HG03045 (cell line): Measurements from ENCODE around the gene SLC25A15.

Source experiments
- ATAC-seq: cut with Tn5 transposase; IDR thresholded peaks from one replicate; pipeline ENCODE4 v1.9.1; 2021; ENCODE audit warnings: mild to moderate bottlenecking, moderate library complexity; ENCODE audit not compliant: unreplicated experiment

SLC25A15 gene

DNA sequence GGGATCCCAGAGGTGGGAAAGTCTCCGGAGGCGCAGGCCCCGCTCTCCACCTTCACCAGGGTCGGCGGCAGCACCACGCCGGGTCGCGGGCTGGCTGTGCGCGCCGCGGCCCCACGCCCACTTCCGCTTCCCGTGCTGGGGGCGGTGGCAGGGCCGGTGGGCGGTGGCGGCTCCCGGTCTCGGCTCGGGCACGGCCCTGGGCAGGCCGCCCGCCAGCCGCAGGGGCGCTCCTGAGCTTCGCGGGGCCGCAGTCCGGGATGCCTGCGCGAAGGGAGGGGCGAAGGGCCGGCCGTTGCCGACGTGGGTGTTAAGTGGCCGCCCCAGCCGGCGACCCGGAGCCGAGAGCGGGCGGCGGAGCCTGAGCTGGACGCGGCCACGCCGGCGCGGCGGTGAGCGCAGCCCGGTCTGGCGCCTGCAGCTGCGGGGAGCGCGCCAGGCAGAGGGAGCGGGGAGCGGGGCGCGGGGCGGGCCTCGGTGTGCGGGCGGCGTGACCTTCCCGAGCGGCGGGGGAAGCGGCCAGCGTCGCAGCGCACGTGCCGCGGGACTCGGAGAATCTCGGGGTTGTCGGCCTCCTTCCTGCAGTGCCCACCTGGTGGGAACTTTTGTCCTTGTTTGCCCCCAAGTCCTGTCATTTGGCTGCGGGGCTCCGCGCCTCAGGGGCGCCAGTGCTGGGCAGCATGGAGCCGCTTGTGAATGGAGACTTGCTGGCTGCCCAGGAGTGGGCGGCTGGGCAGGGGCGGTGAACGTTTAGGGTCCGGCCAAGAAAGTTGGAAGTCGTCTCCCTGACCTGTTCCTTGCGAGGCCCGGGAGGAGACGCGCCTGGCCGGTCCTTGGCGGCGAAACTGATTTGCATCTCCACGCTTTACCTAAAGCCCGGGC, at the start of gene SLC25A15:
Gene SLC25A15, plus strand, starts transcription at position 337 of the 879 bp plus-strand sequence. CDS start 3,616 bp downstream, outside the sequence.
- peak; percentile 91 for ATAC-seq

DNA sequence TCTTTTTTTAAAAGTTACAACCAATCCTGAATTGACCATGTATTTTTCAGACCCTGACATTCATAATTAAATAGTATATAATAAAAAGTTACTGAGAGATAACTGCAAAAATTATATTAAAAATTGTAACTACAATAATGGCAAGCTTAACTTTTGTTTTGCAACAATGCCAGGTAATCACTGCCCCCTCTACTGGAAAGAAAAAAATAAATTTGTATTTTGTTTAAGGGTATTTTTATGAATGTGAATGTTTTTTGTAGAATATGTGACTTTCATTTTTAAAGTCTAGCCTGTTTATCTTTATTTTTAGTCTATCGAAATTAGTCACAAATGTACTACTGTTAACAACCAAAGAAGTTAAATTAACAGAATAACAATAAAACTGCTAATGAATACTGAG, 40.1 kb upstream of the SLC25A15 start:
- no peak for ATAC-seq

DNA sequence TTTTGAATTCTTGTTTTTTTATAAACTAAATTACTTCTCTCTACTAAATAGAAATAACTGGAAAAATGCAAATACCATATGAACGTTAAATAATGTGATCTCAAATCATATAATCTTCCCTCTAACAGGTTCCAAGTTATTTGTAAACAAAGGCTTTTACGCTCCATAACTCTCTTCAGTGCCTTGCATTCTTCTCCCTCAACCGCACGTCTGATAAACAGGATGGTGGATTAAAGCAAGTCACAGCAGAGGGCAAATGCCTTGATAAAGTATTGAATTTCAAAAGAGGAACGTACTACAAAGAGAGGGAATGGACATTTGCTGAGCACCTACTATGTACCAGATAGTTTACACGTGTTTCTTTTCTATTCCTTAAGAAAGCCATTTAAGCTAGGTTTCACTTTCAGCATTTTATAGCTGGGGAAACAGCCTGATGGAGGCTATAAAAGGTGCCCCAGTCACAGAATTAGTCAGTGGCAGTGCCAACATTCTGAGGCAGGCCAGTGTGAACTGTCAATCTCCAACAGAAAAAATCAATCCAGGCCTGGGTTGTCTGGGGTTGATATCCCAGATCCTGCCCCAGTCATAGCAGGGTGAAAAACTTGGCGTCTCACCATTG, 34.2 kb upstream of the SLC25A15 start:
- ATAC-seq: no peak

DNA sequence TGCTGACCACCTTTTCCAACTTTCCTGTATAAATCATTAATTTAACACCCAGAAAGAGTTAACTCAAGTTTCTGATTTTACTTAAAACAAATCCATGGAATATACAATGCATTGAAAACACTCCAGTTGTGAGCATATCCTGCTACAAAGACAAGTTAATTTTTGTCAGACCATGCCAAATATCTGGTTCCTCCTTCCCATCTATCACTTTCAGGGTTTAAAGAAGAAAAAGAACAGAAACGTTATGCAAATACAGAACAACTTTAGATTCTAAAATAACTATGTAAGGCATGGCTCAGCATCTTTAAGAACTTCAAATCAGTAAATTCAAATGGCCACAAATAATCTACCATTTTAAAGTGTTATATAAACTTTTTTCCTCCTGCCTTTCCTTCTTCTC, 33.4 kb upstream of the SLC25A15 start:
- ATAC-seq: peak; percentile 47

DNA sequence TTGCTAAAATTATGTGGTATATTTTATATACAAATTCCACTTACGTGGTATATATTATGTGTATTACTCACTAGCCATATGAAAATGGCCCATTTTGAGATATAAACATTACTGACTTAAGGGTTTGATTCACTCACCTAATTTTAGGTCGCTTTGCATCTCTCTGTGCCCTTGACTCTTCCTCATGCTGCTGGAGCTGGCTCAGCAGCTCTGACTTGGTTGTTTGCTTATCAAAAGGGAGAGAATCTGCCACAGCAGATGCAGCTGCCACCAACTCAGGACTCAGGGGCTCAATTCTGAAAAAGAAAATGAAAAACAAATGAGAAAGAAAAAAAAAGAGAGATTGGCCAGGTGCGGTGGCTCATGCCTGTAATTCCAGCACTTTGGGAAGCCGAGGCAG, 30.6 kb upstream of the SLC25A15 start:
- peak; percentile 51 for ATAC-seq

DNA sequence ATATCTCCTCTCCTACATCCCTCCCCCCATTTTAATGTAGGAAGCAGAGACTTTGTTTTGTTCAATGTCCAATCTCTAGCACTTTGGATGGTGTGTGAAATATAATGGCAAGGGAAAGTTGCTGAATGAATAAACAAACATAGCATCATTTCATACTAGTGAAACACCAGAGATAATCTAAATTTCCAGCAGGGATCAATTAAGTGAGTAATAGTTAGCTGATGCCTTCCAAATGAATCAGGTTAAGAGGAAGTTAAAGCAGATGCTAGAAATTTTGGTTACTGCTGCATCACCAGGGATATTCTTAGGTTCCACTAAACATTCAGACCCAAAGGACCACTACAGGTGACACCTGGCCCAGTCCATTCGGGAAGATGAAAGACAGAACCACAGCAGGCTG, 26.6 kb upstream of the SLC25A15 start:
- ATAC-seq: no peak

DNA sequence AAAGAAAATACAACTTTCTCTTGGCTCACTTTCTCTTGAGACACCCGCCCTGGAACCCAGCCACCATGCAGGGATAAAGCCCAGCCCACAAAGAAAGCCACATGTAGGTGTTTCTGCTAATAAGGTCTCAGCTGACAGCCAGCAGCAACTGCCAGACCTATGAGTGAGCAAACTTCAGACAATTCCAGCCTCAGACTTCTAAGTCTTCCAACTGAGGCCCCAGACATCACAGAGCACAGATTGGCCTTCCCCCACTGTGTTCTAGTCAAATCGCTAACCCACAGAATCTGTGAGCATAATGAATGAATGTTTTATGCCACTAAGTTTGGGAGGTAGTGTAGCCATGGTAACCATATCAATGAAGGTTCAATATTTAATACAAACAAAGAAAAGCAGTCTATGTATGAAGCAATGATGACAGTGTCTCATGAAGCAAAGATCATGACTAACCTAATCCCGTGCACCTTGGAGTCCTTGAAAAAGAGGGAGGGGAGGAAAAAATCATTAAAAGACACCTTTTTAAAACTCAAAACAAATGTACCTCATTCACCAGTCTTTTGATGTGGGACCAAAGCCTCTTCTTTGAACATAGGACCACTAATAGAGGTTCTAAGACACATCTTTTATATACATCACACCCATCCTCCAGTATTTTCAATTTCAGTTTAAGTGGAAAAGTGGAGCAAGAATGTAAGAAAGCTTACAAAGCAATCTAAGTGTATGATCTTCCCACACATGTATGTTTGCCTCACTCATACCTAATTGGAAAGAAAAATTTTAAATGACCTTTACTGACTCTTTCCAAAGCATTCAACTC, 24.6 kb upstream of the SLC25A15 start:
- ATAC-seq: peak; percentile 59

DNA sequence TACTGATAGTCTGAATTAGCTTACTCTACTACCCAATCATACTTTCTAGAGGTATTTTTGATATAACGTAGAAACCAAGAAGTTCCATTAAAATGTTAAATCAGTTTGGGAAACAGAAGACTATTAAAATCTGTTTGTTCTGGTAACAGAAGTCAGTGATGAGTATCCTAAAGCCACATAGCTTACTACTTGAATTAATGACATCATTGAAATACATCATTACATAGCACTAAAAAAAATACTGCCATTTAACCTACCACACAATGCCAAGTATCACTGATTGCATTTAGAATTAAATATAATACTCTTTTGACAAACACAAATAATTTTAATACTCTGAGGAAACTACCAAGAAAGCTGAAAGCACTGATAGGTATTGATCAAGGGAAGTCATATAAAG, 23.8 kb upstream of the SLC25A15 start:
- ATAC-seq: no peak

DNA sequence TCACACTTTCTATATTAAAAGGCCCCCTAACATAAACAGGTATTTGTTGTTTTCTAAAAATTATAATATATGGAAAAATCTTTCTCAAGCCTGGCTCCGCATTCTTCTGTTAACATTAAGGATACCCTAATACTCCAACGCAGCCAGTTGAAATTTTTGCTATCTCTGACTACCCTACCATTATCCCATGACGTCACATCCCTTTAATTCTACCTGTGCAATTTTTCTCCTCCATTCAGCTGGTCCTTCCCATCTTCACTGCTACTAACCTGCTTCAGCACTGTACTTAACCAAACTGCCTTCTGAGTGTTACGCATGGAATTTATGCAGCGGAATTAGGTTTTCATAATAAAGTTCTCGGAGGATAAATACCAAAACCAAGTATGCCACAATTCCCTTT, 19.4 kb upstream of the SLC25A15 start:
- no peak for ATAC-seq

DNA sequence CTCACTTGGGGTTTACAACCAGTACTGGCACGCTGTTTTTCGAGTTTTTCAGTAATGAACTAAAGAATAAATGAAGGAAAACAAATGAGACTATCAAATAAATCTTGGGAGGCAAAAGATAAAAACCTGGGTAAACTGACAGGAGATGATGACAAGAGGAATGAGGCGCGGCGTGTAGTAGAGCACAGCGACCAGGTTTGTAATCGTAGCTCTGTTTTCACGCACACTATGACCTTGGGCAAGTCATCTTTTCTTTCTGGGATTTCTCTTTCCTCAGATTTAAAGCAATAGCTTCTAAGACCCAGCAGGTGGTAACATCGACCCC, 18.8 kb upstream of the SLC25A15 start:
- ATAC-seq: no peak

DNA sequence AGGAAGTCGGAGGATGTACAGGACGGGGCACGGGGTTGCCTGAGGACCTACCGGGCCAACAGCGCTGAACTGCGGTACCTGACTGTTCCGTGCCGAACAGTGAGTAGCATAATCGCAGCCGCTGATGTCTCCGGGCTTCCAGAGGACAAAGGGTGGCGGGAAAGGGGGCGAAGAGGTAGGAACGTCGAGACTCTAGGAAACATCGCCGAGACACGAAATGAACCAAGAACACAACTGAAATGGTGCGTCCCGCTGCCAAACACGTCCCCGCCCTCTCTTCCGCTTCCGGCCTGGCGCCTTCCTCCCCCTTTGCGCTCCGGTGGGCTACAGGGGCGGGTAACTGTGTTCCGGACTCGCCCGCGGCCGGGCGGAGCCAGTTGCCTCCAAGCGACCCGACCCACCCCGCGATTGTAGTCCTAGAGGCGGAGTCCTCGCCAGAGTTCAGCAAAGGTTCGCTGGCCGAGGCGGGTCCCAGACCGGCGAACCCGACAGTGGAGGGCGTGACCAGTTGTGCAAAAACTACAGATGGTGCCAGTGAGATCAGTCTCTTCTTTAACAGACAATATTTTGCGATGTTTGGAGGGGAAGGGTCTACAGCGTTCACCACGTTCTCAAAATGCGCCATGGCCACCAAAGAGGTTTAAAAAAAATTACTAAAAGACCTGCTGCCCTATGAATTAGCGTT, 18.3 kb upstream of the SLC25A15 start, which contains the start of gene MRPS31:
Gene MRPS31, minus strand, starts transcription at position 257 of the 685 bp plus-strand sequence. Its CDS starts 54 bp downstream, at position 203.
- ATAC-seq: peak; percentile 98

DNA sequence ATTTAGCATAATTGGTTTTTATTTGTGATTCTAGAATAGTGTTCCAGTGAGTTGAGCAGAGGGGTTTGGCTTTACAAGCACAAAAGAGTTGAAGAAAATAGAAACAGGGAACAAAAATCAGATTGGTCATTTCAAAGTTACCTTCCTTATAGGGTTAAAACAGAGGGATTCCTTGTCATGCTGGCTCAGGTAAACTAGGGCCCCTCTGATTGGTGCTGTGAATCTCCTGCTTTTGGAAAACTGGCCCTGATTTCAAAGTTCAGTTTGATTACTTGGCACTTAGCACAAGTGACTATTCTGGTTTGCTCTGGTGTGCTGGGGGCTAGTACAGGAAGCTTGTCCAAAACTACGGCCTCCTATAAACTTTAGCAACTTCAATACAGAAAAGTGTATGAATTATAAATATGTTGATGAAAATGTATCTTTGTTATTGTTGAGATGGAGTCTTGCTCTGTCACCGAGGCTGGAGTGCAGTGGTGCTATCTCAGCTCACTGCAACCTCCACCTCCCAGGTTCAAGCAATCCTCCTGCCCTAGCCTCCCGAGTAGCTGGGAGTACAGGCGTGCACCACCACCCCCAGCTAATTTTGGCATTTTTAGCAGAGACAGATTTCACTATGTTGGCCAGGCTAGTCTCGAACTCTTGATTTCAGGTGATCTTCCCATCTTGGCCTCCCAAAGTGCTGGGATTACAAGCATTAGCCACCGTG, 16.5 kb upstream of the SLC25A15 start:
- ATAC-seq: no peak

DNA sequence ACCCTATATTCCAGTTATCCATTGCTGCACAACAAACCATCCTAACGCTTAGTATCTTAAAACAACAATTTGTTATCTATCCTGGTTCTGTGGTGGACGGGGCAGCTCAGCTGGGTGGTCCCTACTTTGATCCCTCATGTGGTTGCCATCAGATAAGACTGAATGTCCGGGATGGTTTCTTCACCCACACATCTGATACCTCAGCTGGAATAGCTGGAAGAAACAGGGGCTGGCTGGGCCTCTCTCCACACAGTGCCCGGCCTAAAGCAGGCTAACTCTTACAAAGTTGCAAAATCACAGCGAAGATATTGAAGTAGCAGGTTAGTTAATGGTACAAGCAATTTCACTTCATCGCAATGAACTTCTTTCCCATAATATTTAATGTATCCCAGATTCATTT, 14.7 kb upstream of the SLC25A15 start:
- ATAC-seq: no peak

DNA sequence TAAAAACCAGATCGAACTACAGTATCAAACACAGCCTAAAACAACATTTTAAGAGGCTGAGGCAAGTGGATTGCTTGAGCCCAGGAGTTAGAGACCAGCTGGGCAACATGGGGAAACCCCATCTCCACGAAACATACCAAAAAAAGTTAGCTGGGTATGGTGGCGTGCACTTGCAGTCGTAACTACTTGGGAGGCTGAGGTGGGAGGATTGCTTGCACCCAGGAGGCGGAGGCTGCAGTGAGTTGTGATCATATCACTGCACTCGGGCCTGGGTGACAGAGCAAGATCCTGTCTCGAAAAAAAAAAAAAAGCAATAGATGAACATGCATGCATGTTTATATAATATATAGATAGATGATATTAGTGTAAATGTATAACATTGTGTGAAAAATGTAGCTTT, 13.2 kb upstream of the SLC25A15 start:
- ATAC-seq: no peak

DNA sequence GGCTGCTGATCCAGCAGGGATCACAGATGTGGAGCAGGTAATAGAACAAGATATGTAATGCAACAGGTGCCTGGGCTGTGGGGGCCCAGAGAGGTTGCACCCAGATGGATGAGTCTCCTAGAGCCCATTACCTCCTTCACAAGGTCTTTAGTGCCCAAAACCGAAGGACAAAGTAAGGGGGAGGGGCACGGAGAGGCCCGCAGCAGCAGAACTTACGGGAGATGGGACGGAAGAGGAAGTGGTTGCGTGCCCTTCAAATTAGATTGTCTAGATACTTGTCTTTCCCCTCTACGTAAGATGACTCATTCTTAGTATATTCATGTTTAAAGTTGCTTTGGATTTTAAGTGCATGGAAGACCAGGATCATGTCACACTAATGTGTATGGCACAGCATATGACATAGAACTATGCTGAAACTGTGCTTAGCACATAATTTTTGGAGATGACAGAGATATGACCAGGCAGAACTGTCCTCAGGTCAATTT, 12.7 kb upstream of the SLC25A15 start:
- peak; percentile 36 for ATAC-seq

DNA sequence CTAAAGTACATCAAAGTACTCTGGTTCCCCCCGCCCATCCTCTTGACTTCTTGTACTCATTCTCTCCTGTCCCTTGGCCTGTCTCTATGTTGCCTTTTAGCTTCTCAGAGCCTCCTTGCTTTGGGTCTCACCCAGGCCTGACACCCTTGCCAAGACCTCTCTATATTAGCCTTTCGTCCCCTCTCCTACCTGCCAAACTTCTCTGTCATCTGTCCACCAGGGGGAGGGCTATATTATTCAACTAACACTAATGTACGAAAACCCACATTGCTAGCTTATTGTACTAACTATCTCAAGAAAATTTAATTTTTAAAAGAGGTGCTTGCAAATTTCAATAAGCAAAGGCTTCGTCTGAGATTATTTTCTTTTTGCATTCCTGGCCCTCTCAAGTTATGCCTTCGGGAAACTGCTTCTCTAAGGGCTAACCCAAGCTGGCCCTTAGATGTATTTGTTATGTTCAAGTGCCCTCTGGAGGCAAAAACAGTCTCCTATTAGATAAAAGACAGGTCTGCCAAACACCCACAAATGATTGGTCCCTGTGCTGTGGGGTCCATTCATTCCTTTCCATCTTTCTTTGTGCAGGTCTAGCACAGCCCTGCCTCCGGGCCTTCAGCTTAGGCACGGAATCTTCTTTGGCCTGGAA, 12.1 kb upstream of the SLC25A15 start:
- peak; percentile 87 for ATAC-seq

DNA sequence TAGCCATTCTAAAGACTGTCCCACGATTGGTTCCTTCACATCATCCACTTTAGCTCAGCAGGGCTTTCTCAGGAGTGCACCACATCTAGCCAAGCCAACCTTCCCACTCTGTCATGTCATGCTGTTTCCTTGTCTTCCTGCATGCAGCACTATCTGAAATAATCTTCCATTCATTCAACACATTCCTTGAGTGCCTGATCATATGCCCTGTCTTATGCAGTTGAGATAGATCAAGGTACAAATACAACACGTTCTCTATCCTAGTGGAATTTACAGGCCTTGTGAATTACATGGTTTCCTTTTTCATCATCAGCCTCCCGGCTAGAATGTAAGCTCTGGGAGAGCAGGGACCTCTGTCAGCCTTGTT, 11.6 kb upstream of the SLC25A15 start:
- ATAC-seq: peak; percentile 5

DNA sequence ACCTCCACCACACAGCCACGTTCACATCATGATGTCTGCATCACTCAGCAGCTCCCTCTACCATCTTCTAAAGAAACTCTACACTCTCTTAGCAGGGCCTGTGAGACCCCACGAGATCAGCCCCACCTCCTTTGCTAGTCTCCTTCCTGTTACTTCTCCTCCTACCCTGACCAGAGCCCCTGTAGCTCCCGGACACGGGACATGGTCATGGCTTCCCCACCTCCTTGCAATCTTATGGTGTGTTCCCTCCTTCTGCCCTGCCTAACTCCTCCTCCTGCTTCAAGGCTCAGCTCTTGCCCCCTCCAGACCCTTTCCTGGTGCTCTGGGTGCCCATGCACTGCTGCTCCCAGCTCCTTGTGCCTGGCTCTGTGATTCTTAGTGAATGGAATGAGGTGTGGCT, 10.4 kb upstream of the SLC25A15 start:
- ATAC-seq: no peak

DNA sequence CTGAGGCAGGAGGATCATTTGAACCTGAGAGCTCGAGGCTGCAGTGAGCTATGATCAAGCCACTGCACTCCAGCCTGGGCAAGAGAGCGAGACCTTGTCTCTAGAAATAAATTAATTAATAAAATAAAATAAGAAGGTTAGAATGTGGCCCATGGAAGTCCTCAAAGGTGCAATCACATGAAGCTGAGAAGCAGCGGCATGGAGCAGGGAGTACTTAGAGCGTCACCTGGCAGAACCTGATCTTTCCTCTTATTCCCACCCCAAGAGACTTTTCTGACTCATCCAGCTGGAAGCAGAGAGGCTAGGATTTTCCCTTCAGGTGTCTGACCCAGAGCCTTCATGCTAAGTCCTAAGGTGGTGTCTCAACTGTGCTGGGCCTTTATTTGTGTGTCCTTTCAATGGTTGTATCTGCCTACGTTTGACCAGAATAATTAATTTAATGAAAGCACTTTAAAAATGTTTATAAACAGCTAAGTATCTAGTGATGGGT, 9.6 kb upstream of the SLC25A15 start:
- no peak for ATAC-seq
